HG02623 (cell line): ENCODE results near the gene CA6.
"Not testable (repeated sequence)": the region's sequence is repeated elsewhere in the genome, so short reads cannot be mapped to it uniquely, and the experiment has no call there.

Experiments used
- ATAC-seq: cut with Tn5 transposase; IDR thresholded peaks from one replicate; pipeline ENCODE4 v1.9.1; 2021; ENCODE audit warnings: moderate library complexity; ENCODE audit not compliant: unreplicated experiment

The CA6 gene

DNA sequence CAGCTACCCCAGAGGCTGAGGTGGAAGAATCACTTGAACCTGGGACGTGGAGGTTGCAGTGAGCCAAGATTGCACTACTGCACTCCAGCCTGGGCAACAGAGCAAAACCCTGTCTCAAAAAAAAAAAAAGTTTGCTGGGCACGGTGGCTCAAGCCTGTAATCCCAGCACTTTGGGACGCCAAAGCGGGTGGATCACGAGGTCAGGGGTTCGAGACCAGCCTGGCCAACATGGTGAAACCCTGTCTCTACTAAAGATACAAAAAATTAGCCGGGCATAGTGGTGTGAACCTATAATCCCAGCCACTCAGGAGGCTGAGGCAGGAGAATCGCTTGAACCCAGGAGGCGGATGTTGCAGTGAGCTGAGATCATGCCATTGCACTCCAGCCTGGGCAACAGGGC, 23.2 kb downstream of the CA6 start:
- not testable (repeated sequence) for ATAC-seq

DNA sequence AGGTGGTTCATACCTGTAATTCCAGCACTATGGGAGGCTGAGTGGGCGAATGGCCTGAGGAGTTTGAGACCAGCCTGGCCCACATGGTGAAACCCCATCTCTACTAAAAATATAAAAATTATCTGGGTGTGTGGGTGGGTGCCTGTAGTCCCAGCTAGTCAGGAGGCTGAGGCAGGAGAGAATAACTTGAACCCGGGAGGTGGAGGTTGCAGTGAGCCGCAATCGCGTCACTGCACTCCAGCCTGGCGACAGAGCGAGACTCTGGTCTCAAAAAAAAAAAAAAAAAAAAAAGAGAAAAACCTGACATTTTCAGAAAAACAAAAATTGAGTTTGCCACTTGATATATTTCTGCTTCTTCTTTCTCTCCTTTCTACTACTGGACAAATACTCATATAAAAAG, 24.3 kb downstream of the CA6 start:
- no peak for ATAC-seq

DNA sequence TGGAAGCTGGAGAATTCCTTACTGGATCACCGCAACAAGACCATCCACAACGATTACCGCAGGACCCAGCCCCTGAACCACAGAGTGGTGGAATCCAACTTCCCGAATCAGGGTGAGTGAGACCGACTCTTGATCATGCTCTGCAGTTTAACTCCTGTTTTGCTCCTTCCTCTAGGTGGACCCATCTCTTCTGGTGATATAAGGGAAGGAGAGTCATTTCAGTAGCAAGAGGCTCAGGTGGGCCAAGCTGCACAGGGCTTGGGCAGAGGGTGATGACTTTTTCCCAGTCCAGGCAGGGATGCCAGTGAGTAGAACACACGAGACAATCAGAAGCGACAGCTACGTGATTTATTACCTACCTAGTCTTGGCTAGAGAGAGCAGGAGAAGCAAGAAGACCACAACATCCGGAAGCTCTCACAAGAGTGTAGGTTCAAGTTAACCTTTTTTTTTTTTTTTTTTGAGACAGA, 25.2 kb downstream of the CA6 start:
- ATAC-seq: no peak

DNA sequence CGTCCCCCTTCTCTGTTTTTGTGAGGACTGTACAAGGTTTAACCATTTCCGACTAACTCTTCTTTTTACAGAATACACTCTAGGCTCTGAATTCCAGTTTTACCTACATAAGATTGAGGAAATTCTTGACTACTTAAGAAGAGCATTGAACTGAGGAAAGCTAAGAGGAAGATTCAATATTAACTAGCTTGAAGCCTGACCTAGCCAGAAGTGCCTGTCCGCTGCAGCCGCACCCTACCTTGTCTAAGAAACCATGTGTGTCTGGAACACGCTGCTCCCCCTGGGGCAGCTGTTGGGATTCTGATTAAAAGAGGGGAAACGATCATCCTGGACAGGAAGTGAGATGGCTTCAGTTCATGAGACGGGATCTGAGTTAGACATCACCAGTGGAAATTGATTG, 28.9 kb downstream of the CA6 start:
- no peak for ATAC-seq

DNA sequence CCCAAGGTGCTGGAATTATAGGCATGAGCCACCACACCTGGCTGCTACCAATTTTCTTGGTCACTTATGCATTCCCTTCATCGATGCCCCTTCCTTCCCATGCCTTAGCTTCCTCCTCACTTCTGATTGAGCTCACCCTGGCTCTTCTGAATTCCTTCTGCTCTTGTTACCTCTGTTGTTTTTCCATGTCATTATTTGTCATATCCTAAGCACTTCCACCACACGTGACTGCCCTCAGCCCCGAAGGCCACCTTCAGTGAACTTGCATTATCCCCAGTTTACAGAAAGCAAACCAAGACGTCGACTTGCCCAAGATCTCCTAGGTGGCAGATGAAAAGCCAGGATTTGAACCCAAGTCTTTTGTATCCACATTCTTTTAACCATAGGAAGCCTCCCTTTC, 30.7 kb downstream of the CA6 start:
- ATAC-seq: no peak

DNA sequence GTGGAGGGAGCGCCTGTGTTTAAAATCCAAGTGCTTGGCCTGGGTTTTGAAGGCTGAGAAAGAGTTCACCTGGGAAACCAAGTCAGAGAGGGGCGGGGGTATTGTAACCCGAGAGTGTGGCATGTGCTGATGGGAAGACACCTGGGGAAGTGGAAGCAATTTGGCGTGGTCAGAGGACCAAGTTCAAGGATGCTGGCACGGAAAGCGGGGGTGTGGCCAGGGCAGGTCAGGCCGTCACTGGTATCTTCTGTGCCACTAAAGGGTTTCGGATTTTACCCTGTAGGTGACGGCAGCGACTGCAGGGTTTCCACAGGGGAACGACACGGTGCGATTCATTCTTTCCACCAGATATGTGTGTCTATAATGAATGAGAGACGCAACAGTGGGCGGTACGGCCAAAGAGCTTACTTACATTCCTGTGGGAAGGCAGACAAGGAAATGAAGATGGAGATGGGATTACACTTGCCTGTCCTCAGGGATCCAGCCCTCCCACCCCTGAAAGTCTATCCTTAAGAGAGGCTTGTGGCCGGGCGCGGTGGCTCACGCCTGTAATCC, 31.3 kb downstream of the CA6 start:
- ATAC-seq: no peak

DNA sequence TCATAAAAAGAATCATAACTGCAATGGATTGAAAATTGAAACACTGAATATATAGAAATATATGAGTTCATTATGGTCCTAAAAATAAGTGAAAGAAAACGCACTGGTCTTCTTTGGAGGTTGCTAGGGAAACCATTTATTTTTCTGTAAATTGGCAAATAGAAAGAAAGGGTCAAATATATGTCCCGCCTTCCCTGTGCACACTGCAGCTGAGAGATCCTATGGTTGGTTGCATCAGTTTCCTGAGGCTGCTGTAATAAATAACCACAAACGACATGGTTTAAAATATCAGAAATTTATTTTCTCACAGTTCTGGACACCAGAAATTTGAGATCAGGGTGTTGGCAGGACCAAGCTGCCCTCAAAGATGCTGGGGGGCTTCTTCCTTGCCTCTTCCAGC, 35.0 kb downstream of the CA6 start:
- ATAC-seq: no peak

DNA sequence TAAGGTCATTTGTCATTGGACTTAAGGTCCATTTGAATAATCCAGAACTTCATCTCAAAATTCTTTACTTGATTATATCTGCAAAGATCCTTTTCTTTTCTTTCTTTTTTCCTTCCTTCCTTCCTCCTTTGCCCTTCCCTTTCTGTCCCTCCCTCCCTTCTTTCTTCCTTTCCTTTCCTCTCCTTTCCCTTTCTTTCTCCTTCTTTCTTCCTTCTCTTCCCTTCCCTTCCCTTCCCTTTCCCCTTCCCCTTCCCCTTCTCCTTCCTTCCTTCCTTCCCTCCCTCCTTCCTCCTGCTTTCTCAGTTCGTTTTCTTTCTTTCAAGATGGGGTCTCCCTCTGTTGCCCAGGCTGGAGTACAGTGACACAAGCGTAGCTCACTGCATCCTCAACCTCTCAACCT, 35.5 kb downstream of the CA6 start:
- ATAC-seq: no peak

DNA sequence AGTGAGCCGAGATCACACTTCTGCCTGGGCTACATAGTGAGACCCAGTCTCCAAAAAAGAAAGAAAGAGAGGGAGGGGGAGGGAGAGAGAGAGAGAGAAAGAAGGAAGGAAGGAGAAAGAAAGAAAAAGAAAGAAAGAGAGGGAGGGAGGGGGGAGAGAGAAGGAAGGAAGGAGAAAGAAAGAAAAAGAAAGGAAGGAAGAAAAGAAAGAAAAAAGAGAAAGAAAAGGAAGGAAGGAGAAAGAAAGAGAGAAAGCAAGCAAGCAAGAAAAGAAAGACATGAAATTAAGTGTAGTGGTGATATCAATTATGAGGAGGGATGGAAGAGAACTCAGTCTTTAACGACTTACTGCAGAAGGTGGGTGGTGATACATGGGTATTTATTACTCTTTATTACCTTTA, 38.5 kb downstream of the CA6 start:
- ATAC-seq: no peak

DNA sequence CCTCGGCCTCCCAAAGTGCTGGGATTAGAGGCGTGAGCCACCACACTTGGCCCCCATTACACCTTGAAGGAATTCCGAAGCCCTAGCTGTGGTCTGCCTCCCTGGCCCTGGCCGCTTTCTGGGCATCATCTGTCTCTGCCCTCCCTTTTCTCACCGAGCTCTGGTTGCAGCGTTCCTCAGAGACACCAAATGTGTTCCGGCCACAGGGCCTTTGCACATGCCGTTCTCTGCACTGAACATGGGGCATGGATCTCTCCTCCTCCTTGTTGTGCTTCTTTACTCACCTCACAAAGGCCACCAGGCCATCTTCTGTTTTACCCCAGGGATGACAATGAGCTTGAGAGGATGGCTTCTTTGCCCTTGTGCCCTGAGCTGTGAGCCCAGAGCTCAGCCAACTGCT, 39.3 kb downstream of the CA6 start:
- no peak for ATAC-seq

DNA sequence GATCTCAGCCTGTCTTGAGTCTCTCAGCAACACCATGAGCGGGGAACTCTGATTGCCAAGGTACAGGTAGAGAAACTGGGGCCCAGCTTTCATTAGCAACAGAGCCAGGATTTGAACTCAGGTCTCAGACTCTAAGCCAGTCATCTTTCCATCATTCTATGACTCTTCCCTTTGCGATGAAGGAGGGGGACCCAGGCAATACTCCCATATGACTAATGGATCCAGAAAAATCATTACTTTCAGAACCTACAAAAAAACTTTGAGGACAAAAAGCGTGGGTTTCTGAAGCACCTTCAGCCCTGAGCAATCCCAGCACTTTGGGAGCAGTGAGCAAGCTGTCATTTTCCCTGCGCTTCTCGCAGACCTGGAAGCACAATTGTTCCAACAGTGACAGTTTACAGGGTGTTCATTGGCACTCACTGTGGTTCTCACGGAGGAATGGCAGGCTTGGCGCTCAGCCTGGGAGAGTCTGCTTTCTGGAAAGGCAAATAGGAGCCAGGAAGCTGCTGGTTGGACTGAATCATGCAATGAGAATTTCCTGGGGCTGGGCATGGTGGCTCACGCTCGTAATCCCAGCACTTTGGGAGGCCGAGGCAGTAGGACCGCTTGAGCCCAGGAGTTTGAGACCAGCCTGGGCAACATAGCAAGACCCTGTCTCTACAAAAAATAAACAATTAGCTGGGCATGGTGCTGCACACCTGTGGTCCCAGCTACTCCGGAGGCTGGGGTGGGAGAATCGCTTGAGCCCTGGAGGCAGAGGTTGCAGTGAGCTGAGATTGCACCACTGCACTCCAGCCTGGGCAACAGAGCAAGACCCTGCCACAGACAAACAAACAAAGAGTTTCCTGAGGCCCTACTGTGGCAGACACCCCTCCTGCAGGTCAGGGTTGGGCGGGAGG, 40.5 kb downstream of the CA6 start:
- no peak for ATAC-seq

DNA sequence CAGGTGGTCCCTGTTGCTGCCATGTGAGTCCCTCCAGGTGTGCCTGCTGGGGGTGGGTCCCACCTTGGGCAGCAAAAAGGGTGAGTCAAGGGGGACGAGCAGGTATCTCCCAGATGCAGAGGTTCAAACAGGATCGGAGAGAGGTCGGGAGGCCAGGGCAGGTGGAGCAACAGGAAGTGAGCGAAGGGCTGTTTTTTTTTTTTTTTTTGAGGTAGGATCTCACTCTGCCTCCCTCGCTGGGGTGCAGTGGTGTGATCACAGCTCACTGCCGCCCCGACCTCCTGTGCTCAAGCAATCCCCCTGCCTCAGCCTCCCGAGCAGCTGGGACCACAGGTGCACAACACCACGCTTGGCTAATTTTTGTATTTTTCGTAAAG, 41.1 kb downstream of the CA6 start:
- no peak for ATAC-seq

DNA sequence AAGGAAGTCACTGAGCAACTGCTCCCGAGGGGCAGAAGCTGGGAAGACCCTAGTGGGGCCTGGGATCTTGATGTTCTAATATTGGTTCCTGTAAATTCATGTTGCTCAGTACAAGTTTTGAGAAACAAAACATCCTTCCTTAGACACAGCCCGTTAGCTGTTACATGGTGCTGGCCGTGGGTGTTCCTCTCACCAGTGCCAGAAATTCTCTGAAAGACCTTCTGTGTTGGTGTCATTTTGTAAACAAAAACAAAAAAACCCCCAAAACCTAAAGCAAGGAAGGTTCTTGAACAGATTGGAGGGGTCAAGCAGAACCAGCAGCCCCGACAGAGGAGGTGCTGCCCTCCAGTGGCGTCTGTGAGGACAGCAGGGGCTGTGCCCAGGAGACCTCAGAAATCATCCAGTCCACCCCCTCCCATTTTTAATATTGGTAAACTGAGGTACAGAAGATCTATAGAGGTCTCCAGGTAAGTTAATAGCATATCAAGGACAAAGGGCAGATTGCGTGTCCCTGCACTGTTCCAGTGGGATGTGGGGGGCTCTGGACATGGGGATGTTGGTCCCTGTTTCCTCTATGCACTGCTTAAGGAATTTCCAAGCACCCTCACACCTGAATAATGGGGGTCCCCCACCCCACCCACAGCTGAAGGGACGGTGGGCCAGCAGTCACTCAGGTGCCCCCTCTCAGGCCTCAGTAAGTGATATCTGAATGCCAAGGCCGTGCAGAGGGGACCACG, 42.4 kb downstream of the CA6 start:
- ATAC-seq: no peak

DNA sequence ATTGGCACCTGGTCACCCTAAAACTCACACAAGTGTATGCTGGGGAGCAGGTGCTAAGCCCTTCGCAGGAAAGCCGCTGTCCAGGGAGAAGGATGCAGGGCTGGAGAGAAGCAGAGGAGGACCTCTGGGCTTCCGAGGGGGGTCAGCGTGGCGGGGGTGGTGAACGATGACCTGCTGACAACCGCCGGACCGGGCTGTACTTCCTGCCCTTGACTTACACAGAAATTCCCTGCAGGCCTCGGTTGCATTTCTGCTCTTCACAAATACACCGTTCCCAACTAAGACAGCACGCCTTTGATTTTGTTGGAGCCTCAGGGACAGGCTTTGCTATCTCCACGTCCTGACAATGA, 42.9 kb downstream of the CA6 start:
- ATAC-seq: no peak

DNA sequence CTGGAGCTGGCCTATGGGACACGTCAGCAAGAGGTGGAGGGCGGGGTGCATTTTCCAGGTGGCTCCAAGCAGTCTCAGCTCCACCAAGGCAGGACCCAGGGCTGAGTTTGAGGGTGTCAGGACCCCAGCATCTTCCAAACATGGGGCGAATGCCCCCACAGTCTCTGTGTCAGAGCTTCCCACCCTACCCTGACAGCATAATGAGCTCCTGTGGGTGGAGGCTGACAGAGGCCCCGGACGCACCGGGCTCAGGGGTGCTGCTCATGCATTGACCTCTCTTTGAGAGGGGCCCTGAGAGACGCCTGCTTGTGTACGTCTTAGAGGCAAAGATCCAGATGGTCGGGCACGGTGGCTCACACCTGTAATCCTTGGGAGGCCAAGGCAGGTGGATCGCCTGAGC, 43.4 kb downstream of the CA6 start:
- ATAC-seq: no peak

DNA sequence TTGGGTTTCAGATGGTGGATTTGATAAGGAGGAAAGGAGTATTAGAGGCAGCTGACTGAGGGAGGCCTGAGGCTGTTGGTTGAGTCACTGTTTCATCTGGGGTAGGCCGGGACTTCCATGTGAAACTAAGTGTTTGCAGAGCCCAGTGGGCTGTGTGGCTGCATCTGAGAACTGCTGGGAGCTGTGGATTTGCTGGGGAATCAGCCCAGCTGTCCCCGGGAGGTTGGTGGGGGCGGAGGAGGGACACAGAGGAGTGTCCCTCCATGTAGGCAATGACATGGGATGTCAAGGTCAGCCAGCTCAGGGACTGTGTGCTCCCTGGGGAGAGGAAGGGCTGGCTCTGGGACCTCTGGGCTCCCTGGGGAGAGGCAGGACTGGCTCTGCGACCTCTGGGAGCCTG, 44.2 kb downstream of the CA6 start:
- no peak for ATAC-seq

DNA sequence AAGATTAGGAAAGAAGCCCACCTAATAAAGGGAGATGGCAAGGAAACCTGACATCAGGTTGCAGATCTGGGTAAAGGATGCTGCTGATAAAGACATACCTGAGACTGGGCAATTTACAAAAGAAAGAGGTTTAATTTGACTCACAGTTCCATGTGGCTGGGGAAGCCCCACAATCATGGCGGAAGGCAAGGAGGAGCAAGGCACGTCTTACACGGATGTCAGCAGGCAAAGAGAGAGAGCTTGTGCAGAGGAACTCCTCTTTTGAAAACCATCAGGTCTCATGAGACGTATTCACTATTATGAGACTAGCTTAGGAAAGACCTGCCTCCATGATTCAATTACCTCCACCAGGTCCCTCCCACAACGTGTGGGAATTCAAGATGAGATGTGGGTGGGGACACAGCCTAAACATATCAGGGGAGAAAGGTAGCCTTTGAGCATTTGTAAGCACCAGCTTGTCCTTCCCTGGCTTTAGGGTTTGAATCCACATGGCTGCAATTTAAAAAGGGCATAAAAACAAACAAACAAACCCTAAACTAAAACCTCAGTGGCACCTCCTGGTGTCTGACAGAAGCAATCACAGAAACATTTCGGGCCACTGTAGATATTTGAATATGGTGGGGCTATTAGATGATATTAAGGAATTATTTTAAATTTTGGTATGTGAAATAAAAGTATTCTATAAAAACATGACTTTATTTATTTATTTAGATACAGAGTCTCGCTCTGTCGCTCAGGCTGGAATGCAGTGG, 47.4 kb downstream of the CA6 start:
- no peak for ATAC-seq

DNA sequence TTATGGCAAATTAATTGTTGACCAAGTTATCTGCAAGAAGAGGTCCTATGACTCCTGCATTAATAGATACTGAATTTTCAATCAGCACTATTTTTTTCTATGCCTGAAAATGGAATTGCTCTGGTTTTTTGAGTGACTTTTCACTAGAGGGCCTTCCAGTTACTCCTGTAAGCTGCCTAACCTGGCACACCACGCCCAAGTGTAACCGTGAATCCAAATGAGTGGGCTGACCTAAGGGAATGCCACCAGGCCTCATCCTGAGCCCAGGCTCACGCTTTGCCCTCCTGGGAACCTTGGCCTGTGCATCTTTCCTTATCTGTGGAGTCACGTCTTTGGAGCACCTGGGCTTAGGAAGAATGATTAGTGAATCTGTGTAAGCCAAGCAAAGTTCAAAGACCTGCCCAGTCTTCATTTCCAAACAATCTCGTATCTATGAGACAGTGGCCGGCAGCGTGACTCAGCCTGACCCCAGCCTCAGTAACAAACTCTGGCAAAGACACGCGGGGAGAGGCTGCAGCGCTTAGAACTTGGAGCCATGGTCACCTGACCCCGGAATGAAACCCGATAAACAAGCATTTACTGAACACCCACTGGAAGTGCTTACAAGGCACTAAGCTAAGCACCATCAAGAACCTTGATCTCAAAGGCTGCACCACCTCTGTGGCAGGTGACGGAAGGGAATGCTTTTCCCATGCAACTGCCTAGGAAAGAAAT, 48.5 kb downstream of the CA6 start:
- ATAC-seq: not testable (repeated sequence)

DNA sequence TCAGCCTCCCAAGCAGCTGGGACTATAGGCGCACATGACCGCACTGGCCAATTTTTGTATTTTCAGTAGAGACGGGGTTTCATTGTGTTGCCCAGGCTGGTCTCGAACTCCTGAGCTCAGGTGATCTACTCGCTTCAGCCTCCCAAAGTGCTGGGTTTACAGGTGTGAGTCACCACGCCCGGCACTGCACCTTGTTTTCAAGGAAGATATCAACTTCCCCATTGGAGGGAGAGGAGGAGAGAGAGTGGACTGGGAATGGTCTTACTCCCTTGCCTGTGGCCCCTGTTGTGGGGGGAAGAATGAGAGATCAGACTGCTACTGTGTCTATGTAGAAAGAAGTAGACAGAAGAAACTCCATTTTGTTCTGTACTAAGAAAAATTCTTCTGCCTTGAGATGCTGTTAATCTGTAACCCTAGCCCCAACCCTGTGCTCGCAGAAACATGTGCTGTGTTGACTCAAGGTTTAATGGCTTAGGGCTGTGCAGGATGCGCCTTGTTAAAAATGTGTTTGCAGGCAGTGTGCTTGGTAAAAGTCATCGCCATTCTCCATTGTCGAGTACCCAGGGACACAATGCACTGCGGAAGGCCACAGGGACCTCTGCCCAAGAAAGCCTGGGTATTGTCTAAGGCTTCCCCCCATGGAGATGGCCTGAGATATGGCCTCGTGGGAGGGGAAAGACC, 56.0 kb downstream of the CA6 start:
- not testable (repeated sequence) for ATAC-seq

DNA sequence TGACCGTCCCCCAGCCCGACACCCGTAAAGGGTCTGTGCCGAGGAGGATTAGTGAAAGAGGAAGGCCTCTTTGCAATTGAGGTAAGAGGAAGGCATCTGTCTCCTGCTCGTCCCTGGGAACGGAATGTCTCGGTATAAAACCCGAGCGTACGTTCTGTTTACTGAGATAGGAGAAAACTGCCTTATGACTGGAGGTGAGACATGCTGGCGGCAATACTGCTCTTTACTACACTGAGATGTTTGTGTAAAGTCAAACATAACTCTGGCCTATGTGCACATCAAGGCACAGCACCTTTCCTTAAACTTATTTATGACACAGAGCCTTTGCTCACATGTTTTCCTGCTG, 56.5 kb downstream of the CA6 start:
- ATAC-seq: not testable (repeated sequence)
